CD14-positive monocyte (primary cell): ENCODE data around the gene CASR. TPM values are rescaled to one million over a fixed set of nuclear protein-coding genes. Genes with fewer than 3 reads are reported as not detected.

Experiments used
- DNase-seq, 3 donors: peaks; one replicate each; pipeline ENCODE4 v3.0.0-alpha.2; 2011 to 2022
- H2AFZ ChIP-seq: 2 replicates; pipeline ENCODE4 v1.6.0; 2012; ENCODE audit warnings: mild to moderate bottlenecking, low read depth, low read length, inconsistent platforms; ENCODE audit not compliant: insufficient read depth, poor library complexity, severe bottlenecking
- H3K27ac ChIP-seq, 2 donors: 1 replicate in 1 of 2; 2 replicates in 1 of 2; pipeline ENCODE4 v1.5.1; 2012 to 2013; ENCODE audit warnings: low read length in 2 of 2, control low read depth in 1 of 2, inconsistent platforms in 1 of 2, low read depth in 1 of 2, mild to moderate bottlenecking in 1 of 2
- H3K27me3 ChIP-seq, 2 donors: one replicate each; pipeline versions ENCODE4 v1.6.0 to v1.6.1; 2011 to 2013; ENCODE audit warnings: low read length in 2 of 2; ENCODE audit not compliant: control insufficient read depth in 2 of 2, insufficient read depth in 2 of 2
- H3K36me3 ChIP-seq, 2 donors: replicated peaks in 1 of 2; 1 replicate in 1 of 2; 2 replicates in 1 of 2; pipeline versions ENCODE4 v1.5.1 to v1.6.1; 2012 to 2013; ENCODE audit warnings: low read length in 2 of 2, control low read depth in 1 of 2, inconsistent platforms in 1 of 2, mild to moderate bottlenecking in 1 of 2; ENCODE audit not compliant: insufficient read depth in 2 of 2, control insufficient read depth in 1 of 2
- H3K4me1 ChIP-seq, 2 donors: 1 replicate in 1 of 2; 2 replicates in 1 of 2; pipeline versions ENCODE4 v1.5.1 to v1.6.1; 2012 to 2013; ENCODE audit warnings: low read length in 2 of 2, control low read depth in 1 of 2, inconsistent platforms in 1 of 2, mild to moderate bottlenecking in 1 of 2, moderate library complexity in 1 of 2; ENCODE audit not compliant: insufficient read depth in 2 of 2, control insufficient read depth in 1 of 2
- H3K4me2 ChIP-seq: replicated peaks from 2 replicates; pipeline ENCODE3; 2012; ENCODE audit warnings: low read length, moderate library complexity, mild to moderate bottlenecking; ENCODE audit not compliant: poor library complexity, severe bottlenecking; ENCODE audit errors: extremely low read depth
- H3K4me3 ChIP-seq, 3 experiments: fragments of 200-600 bp in 1 of 3; sonication (generic) in 1 of 3; replicated peaks in 1 of 3; 1 replicate in 2 of 3; 2 replicates in 1 of 3; pipeline ENCODE4 v1.5.1; 2011 to 2013; ENCODE audit warnings: low read length in 3 of 3, mild to moderate bottlenecking in 3 of 3, control low read depth in 2 of 3, low read depth in 2 of 3, inconsistent platforms in 1 of 3, moderate library complexity in 1 of 3
- H3K79me2 ChIP-seq: 2 replicates; pipeline ENCODE4 v1.6.0; 2012; ENCODE audit warnings: mild to moderate bottlenecking, control low read depth, inconsistent platforms, low read length, moderate library complexity; ENCODE audit not compliant: insufficient read depth
- H3K9ac ChIP-seq: 2 replicates; pipeline ENCODE4 v1.6.0; 2017; ENCODE audit warnings: low read length, mild to moderate bottlenecking; ENCODE audit not compliant: insufficient read depth, poor library complexity, severe bottlenecking
- H3K9me3 ChIP-seq, 2 donors: replicated peaks in 1 of 2; 1 replicate in 1 of 2; 2 replicates in 1 of 2; pipeline versions ENCODE4 v1.5.1 to v1.6.1; 2012 to 2013; ENCODE audit warnings: low read length in 2 of 2, control low read depth in 1 of 2; ENCODE audit not compliant: control insufficient read depth in 1 of 2, insufficient read depth in 1 of 2
- H4K20me1 ChIP-seq: 2 replicates; pipeline ENCODE4 v1.6.0; 2012; ENCODE audit warnings: mild to moderate bottlenecking, low read length, control low read depth, moderate library complexity; ENCODE audit not compliant: insufficient read depth
- H3K27ac Mint-ChIP-seq, 7 donors: one replicate each; pipeline ENCODE4 v1.8.0; 2020; ENCODE audit warnings: mild to moderate bottlenecking in 7 of 7, mixed read lengths in 7 of 7, moderate library complexity in 6 of 7, inconsistent platforms in 2 of 7
- H3K27me3 Mint-ChIP-seq, 3 donors: one replicate each; pipeline ENCODE4 v1.8.0; 2021 to 2022; ENCODE audit warnings: low read depth in 3 of 3, mild to moderate bottlenecking in 3 of 3, mixed read lengths in 3 of 3, moderate library complexity in 3 of 3, inconsistent platforms in 1 of 3
- H3K36me3 Mint-ChIP-seq, 2 donors: one replicate each; pipeline ENCODE4 v1.8.0; 2020; ENCODE audit warnings: mixed read lengths in 2 of 2, inconsistent platforms in 1 of 2, mild to moderate bottlenecking in 1 of 2
- H3K4me1 Mint-ChIP-seq: one replicate; pipeline ENCODE4 v1.8.0; 2020; ENCODE audit warnings: mild to moderate bottlenecking, mixed read lengths
- H3K4me3 Mint-ChIP-seq, 2 donors: one replicate each; pipeline ENCODE4 v1.8.0; 2020; ENCODE audit warnings: mild to moderate bottlenecking in 2 of 2, mixed read lengths in 2 of 2, moderate library complexity in 1 of 2
- H3K9me3 Mint-ChIP-seq, 7 donors: one replicate each; pipeline ENCODE4 v1.8.0; 2020 to 2022; ENCODE audit warnings: mixed read lengths in 7 of 7, mild to moderate bottlenecking in 6 of 7, moderate library complexity in 6 of 7, inconsistent platforms in 2 of 7
- WGBS: methylation state at CpG from one replicate; pipeline ENCODE4 v1.1.5; 2013; ENCODE audit warnings: missing lambda C conversion rate; ENCODE audit not compliant: insufficient coverage; 5-methylcytosine and 5-hydroxymethylcytosine counted together
- intact Hi-C, 2 donors: fragments of 100-400 bp; cut with micrococcal nuclease; formaldehyde crosslinking; loops; one replicate each; pipeline versions ENCODE4 v1.15.0 to v1.15.1; 2023
- polyA minus RNA-seq: library from RNA; depleted of rRNA, polyadenylated mRNA; stranded (reverse); fragments of >200 nt; gene quantifications from 2 replicates; pipeline ENCODE4 v1.2.3, GENCODE V29; 2012
- polyA plus RNA-seq, 3 donors: library from polyadenylated mRNA; depleted of rRNA in 1 of 3; unstranded in 2 of 3; stranded (reverse) in 1 of 3; fragments of 300-500 nt in 2 of 3; fragments of >200 nt in 1 of 3; fragmentation: Illumina TruSeq in 2 of 3; gene quantifications; 1 replicate in 2 of 3; 2 replicates in 1 of 3; pipeline ENCODE4 v1.2.3, GENCODE V29; 2012 to 2021
- total RNA-seq, 12 experiments: library from RNA in 1 of 12; stranded (reverse) in 1 of 12; fragments of 120-200 nt in 1 of 12; gene quantifications; one replicate each; pipeline ENCODE4 v1.2.4 and lab custom pipeline; 2013 to 2026; ENCODE audit warnings: mixed read lengths in 6 of 12, inconsistent platforms in 1 of 12
- TF ChIP-seq, protein P1 (sequence below): fragments of 200-600 bp; IDR thresholded peaks from one replicate; pipeline ENCODE4 v1.8.0; 2022; ENCODE audit warnings: antibody characterized with exemption, mild to moderate bottlenecking

Gene CASR, protein sequence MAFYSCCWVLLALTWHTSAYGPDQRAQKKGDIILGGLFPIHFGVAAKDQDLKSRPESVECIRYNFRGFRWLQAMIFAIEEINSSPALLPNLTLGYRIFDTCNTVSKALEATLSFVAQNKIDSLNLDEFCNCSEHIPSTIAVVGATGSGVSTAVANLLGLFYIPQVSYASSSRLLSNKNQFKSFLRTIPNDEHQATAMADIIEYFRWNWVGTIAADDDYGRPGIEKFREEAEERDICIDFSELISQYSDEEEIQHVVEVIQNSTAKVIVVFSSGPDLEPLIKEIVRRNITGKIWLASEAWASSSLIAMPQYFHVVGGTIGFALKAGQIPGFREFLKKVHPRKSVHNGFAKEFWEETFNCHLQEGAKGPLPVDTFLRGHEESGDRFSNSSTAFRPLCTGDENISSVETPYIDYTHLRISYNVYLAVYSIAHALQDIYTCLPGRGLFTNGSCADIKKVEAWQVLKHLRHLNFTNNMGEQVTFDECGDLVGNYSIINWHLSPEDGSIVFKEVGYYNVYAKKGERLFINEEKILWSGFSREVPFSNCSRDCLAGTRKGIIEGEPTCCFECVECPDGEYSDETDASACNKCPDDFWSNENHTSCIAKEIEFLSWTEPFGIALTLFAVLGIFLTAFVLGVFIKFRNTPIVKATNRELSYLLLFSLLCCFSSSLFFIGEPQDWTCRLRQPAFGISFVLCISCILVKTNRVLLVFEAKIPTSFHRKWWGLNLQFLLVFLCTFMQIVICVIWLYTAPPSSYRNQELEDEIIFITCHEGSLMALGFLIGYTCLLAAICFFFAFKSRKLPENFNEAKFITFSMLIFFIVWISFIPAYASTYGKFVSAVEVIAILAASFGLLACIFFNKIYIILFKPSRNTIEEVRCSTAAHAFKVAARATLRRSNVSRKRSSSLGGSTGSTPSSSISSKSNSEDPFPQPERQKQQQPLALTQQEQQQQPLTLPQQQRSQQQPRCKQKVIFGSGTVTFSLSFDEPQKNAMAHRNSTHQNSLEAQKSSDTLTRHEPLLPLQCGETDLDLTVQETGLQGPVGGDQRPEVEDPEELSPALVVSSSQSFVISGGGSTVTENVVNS
- total RNA-seq (2013), result 0.13 TPM
- polyA plus RNA-seq (under 1 TPM in 1 of 3 donors, not detected in 2; 0.01 TPM), polyA minus RNA-seq (under 0.01 TPM in 1 of 2 replicates, not detected in the other), total RNA-seq (lab: John Stamatoyannopoulos, UW) (0 to 5.1 (median 0.31) reads per million in 11 experiments)

DNA sequence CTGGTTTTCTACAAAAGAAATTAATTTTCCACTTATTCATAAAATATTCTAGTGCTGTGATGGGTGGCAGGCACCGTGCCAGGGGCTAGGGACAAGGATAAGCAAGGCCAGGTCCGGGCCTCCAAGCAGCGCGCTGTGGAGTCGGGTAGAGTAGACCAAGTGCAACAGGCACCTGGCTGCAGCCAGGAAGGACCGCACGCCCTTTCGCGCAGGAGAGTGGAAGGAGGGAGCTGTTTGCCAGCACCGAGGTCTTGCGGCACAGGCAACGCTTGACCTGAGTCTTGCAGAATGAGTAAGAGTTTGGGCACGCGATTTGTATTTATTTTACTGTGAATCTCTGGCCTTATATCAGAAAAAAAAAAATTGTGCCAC lies at the start of gene CASR:
Gene CASR (plus strand): TSS at position 148 of the 372 bp plus-strand sequence. CDS start 70,522 bp downstream, outside the sequence.
- H3K27ac Mint-ChIP-seq, result peak within 1 kb of the TSS in 3 of 7 donors; percentile 38 to 51 (median 45)

More for the DNA sequence above, at the start of gene CASR:
- Mint-ChIP-seq H3K4me1 (peaks cover 13% of the 10 kb centered on the region), H3K9me3 (peaks cover 0 to 18% (median 5%) of the 10 kb centered on the region in 7 donors), H3K36me3 (peaks cover 8% of the 10 kb centered on the region in 2 donors), H3K27me3 (peaks cover 45 to 70% (median 53%) of the 10 kb centered on the region in 3 donors), H3K4me3 (peak within 1 kb of the TSS; percentile 88 to 97)
- peak within 1 kb of the TSS; percentile 33 to 72 (median 43) for H3K4me3 ChIP-seq
- H3K36me3 ChIP-seq, result no peaks in the 10 kb centered on the region
- H3K9ac ChIP-seq, result peak within 1 kb of the TSS; percentile 59
- H3K79me2 ChIP-seq, result no peaks in the 10 kb centered on the region
- peak within 1 kb of the TSS; percentile 90 for H2AFZ ChIP-seq
- intact Hi-C loops, result no loop called here
- 12% methylated on average over 14 of the region's 14 CpGs for WGBS
- H3K9me3 ChIP-seq, result no peaks in the 10 kb centered on the region
- peak within 1 kb of the TSS; percentile 88 for H3K4me2 ChIP-seq
- H4K20me1 ChIP-seq, result no peaks in the 10 kb centered on the region
- no peak within 1 kb of the TSS for H3K27ac ChIP-seq
- H3K4me1 ChIP-seq, result peaks cover 12 to 16% of the 10 kb centered on the region in 2 donors
- H3K27me3 ChIP-seq, result peaks cover 54 to 56% of the 10 kb centered on the region in 2 donors
- TF ChIP-seq, protein P1, sequence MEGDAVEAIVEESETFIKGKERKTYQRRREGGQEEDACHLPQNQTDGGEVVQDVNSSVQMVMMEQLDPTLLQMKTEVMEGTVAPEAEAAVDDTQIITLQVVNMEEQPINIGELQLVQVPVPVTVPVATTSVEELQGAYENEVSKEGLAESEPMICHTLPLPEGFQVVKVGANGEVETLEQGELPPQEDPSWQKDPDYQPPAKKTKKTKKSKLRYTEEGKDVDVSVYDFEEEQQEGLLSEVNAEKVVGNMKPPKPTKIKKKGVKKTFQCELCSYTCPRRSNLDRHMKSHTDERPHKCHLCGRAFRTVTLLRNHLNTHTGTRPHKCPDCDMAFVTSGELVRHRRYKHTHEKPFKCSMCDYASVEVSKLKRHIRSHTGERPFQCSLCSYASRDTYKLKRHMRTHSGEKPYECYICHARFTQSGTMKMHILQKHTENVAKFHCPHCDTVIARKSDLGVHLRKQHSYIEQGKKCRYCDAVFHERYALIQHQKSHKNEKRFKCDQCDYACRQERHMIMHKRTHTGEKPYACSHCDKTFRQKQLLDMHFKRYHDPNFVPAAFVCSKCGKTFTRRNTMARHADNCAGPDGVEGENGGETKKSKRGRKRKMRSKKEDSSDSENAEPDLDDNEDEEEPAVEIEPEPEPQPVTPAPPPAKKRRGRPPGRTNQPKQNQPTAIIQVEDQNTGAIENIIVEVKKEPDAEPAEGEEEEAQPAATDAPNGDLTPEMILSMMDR, result no peak
- peak in 2 of 3 donors; percentile 6 to 8 for DNase-seq
